ENCODE results near the gene LRRC27. TPM values are rescaled to one million over a fixed set of nuclear protein-coding genes. Genes with fewer than 3 reads are reported as not detected.

The LRRC27 gene
- 100 to 1,000 TPM in 1 of 6 donors, 10 to 100 TPM in 3, 1 to 10 TPM in 2; 7.4 to 110 (median 15.1) TPM for total RNA-seq

- Histone ChIP-seq H3K9me3 (no peaks in the 10 kb centered on the region), H3K27ac (peak within 1 kb of the TSS; percentile 78 to 92 (median 84)), H3K4me3 (peak within 1 kb of the TSS; percentile 65 to 94 (median 82)), H3K36me3 (no peaks in the 10 kb centered on the region), H3K27me3 (no peaks in the 10 kb centered on the region), H3K4me1 (peaks cover 30 to 55% (median 35%) of the 10 kb centered on the region in 4 donors)
- peak; percentile 97 to 100 for DNase-seq
- peak; percentile 94 to 96 for ATAC-seq (ENCODE audit: low FRiP score in 2 of 2)
- TF ChIP-seq POLR2A (IDR thresholded peaks at IDR 0.05): peak in 3 of 4 donors; percentile 17 to 86 (median 43)
- peak in 1 of 4 donors; percentile 71 for TF ChIP-seq EP300 (IDR thresholded peaks at IDR 0.05)
- peak in 2 of 6 experiments; percentile 10 to 31 for TF ChIP-seq CTCF (IDR thresholded peaks at IDR 0.05)
- peak; percentile 74 to 79 for TF ChIP-seq POLR2AphosphoS5 (IDR thresholded peaks at IDR 0.05)
- WGBS, 2 donors: 0 to 5% methylated on average over 13 to 36 of the region's 89 CpGs
Measured at GRCh38 chr10:132331601-132332432, at the start of gene LRRC27. Gene LRRC27, plus strand, starts transcription at chr10:132332193. Its CDS starts 1,332 bp downstream, at chr10:132333525.

GRCh38 chr10:132282667-132283603 lies 49.1 kb upstream of the LRRC27 start:
- H3K4me1 ChIP-seq: no peaks in the 10 kb centered on the region
- H3K27me3 ChIP-seq: no peaks in the 10 kb centered on the region
- no peak overlapping the region for H3K27ac ChIP-seq
- no peak for TF ChIP-seq CTCF (IDR thresholded peaks at IDR 0.05)
- TF ChIP-seq POLR2AphosphoS5 (IDR thresholded peaks at IDR 0.05): no peak
- no peak for TF ChIP-seq POLR2A (IDR thresholded peaks at IDR 0.05)
- TF ChIP-seq EP300 (IDR thresholded peaks at IDR 0.05): no peak
- peak in 1 of 2 donors; percentile 67 for DNase-seq
- no peaks in the 10 kb centered on the region for H3K9me3 ChIP-seq
- WGBS, 2 donors: 52 to 75% methylated on average over 33 to 36 of the region's 36 CpGs
- H3K4me3 ChIP-seq: no peak overlapping the region
- ATAC-seq (ENCODE audit: low FRiP score in 2 of 2): no peak
- H3K36me3 ChIP-seq: no peaks in the 10 kb centered on the region

GRCh38 chr10:132283604-132284382 lies 48.2 kb upstream of the LRRC27 start:
- H3K4me1 ChIP-seq: no peaks in the 10 kb centered on the region
- H3K27me3 ChIP-seq: no peaks in the 10 kb centered on the region
- ATAC-seq (ENCODE audit: low FRiP score in 2 of 2) (no peak), DNase-seq (no peak)
- 65 to 76% methylated on average over 12 to 23 of the region's 24 CpGs for WGBS, 2 donors
- H3K36me3 ChIP-seq: no peaks in the 10 kb centered on the region
- H3K9me3 ChIP-seq: peaks cover 0 to 5% (median 0%) of the 10 kb centered on the region in 4 donors
- no peak for TF ChIP-seq CTCF (IDR thresholded peaks at IDR 0.05)
- no peak for TF ChIP-seq EP300 (IDR thresholded peaks at IDR 0.05)
- no peak for TF ChIP-seq POLR2AphosphoS5 (IDR thresholded peaks at IDR 0.05)
- TF ChIP-seq POLR2A (IDR thresholded peaks at IDR 0.05): no peak
- H3K4me3 ChIP-seq: no peak overlapping the region
- no peak overlapping the region for H3K27ac ChIP-seq

- WGBS, 2 donors: 86 to 91% methylated on average over 2 of the region's 2 CpGs
- DNase-seq: no peak
- Histone ChIP-seq H3K9me3 (peaks cover 0 to 5% (median 0%) of the 10 kb centered on the region in 4 donors), H3K4me1 (peaks cover 0 to 7% (median 0%) of the 10 kb centered on the region in 4 donors), H3K27me3 (no peaks in the 10 kb centered on the region), H3K36me3 (no peaks in the 10 kb centered on the region), H3K4me3 (no peak overlapping the region), H3K27ac (no peak overlapping the region)
- TF ChIP-seq EP300 (IDR thresholded peaks at IDR 0.05) (no peak), CTCF (IDR thresholded peaks at IDR 0.05) (no peak), POLR2AphosphoS5 (IDR thresholded peaks at IDR 0.05) (no peak), POLR2A (IDR thresholded peaks at IDR 0.05) (no peak)
- ATAC-seq (ENCODE audit: low FRiP score in 2 of 2): no peak
Measured at GRCh38 chr10:132289439-132289838, 42.6 kb upstream of the LRRC27 start.
